Loucy (cell line): ENCODE results near the gene PSME2.

ENCODE experiments used
- H2AFZ ChIP-seq: fragments of 200-600 bp; sonication (generic); 2 replicates; pipeline ENCODE4 v1.6.0; 2016; ENCODE audit warnings: antibody characterized with exemption, mild to moderate bottlenecking, low read length, moderate library complexity
- H3F3A ChIP-seq: fragments of 200-600 bp; 2 replicates; pipeline ENCODE4 v1.6.0; 2016; ENCODE audit warnings: antibody characterized with exemption, low read depth, mild to moderate bottlenecking
- H3K27me3 ChIP-seq: fragments of 200-600 bp; sonication (generic); 2 replicates; pipeline ENCODE4 v1.6.1; 2014; ENCODE audit warnings: low read length, mild to moderate bottlenecking; ENCODE audit not compliant: insufficient read depth, poor library complexity, severe bottlenecking
- H3K36me3 ChIP-seq: fragments of 200-600 bp; sonication (generic); 2 replicates; pipeline ENCODE4 v1.6.1; 2016; ENCODE audit warnings: low read length; ENCODE audit not compliant: insufficient read depth
- H3K4me1 ChIP-seq: fragments of 200-600 bp; sonication (generic); 2 replicates; pipeline ENCODE4 v1.5.1; 2014; ENCODE audit warnings: low read length, mild to moderate bottlenecking; ENCODE audit not compliant: insufficient read depth, poor library complexity, severe bottlenecking
- H3K4me2 ChIP-seq: fragments of 200-600 bp; sonication (generic); 2 replicates; pipeline ENCODE4 v1.6.0; 2014; ENCODE audit warnings: antibody characterized with exemption, low read length, low read depth, mild to moderate bottlenecking; ENCODE audit not compliant: poor library complexity, severe bottlenecking
- H3K4me3 ChIP-seq: fragments of 200-600 bp; sonication (generic); 2 replicates; pipeline ENCODE4 v1.5.1; 2014; ENCODE audit warnings: low read length, mild to moderate bottlenecking, mixed read lengths; ENCODE audit not compliant: poor library complexity, severe bottlenecking
- H3K79me2 ChIP-seq: fragments of 200-600 bp; sonication (generic); 2 replicates; pipeline ENCODE4 v1.6.1; 2014; ENCODE audit warnings: low read length; ENCODE audit not compliant: insufficient read depth
- H3K9ac ChIP-seq: fragments of 200-600 bp; sonication (generic); 2 replicates; pipeline ENCODE4 v1.6.0; 2014; ENCODE audit warnings: mild to moderate bottlenecking, low read depth, low read length, moderate library complexity; ENCODE audit not compliant: poor library complexity, severe bottlenecking
- H3K9me2 ChIP-seq: fragments of 200-600 bp; sonication (generic); replicated peaks from 2 replicates; pipeline ENCODE4 v1.6.1; 2016; ENCODE audit warnings: low read depth, low read length, mixed read lengths
- H3K9me3 ChIP-seq: fragments of 200-600 bp; sonication (generic); 2 replicates; pipeline ENCODE4 v1.6.1; 2014; ENCODE audit warnings: mild to moderate bottlenecking, antibody characterized with exemption, low read length, low read depth; ENCODE audit not compliant: insufficient read depth
- H4K20me1 ChIP-seq: fragments of 200-600 bp; sonication (generic); 2 replicates; pipeline ENCODE4 v1.6.0; 2014; ENCODE audit warnings: antibody characterized with exemption, low read length, mild to moderate bottlenecking; ENCODE audit not compliant: insufficient read depth, poor library complexity, severe bottlenecking
- CTCF ChIP-seq: fragments of 200-600 bp; sonication (generic); conservative IDR thresholded peaks from 2 replicates; pipeline ENCODE4 v1.5.1; 2014; ENCODE audit warnings: mild to moderate bottlenecking, antibody characterized with exemption, low read length
- EZH2phosphoT487 ChIP-seq: fragments of 200-600 bp; IDR thresholded peaks from 2 replicates; pipeline ENCODE4 v1.6.1; 2018; ENCODE audit warnings: antibody characterized with exemption, mild to moderate bottlenecking, moderate library complexity, borderline replicate concordance

The PSME2 gene

GRCh38 chr14:24185026-24185425, 38.6 kb upstream of the PSME2 start:
- H4K20me1 ChIP-seq, result no peaks in the 10 kb centered on the region
- no peak overlapping the region for H3K4me2 ChIP-seq
- TF ChIP-seq EZH2phosphoT487 (no peak), CTCF (no peak)
- H3K9me2 ChIP-seq, result no peaks in the 10 kb centered on the region
- no peaks in the 10 kb centered on the region for H3F3A ChIP-seq
- H3K4me1 ChIP-seq, result peaks cover 11% of the 10 kb centered on the region
- no peaks in the 10 kb centered on the region for H3K79me2 ChIP-seq
- no peak overlapping the region for H3K9ac ChIP-seq
- H2AFZ ChIP-seq, result no peak overlapping the region
- no peaks in the 10 kb centered on the region for H3K27me3 ChIP-seq
- no peak overlapping the region for H3K4me3 ChIP-seq
- peaks cover 4% of the 10 kb centered on the region; the same call in 1 of the 2 replicates for H3K36me3 ChIP-seq
- no peaks in the 10 kb centered on the region for H3K9me3 ChIP-seq

GRCh38 chr14:24184104-24184970, 37.9 kb upstream of the PSME2 start:
- H3K27me3 ChIP-seq, result no peaks in the 10 kb centered on the region

GRCh38 chr14:24183014-24183481, 36.6 kb upstream of the PSME2 start:
- H3K79me2 ChIP-seq, result no peaks in the 10 kb centered on the region
- no peak for TF ChIP-seq CTCF
- no peak for TF ChIP-seq EZH2phosphoT487
- no peaks in the 10 kb centered on the region for H3F3A ChIP-seq
- H2AFZ ChIP-seq, result no peak overlapping the region
- peaks cover 7% of the 10 kb centered on the region; the same call in 1 of the 2 replicates for H3K36me3 ChIP-seq
- H3K9ac ChIP-seq, result no peak overlapping the region
- H3K4me3 ChIP-seq, result no peak overlapping the region
- peaks cover 6% of the 10 kb centered on the region for H3K4me1 ChIP-seq
- no peaks in the 10 kb centered on the region for H3K27me3 ChIP-seq
- H4K20me1 ChIP-seq, result no peaks in the 10 kb centered on the region
- no peak overlapping the region for H3K4me2 ChIP-seq
- H3K9me3 ChIP-seq, result no peaks in the 10 kb centered on the region
- H3K9me2 ChIP-seq, result no peaks in the 10 kb centered on the region

More at GRCh38 chr14:24184104-24184970, 37.9 kb upstream of the PSME2 start:
- Histone ChIP-seq H3K79me2 (no peaks in the 10 kb centered on the region), H3K9me2 (no peaks in the 10 kb centered on the region), H3K9me3 (no peaks in the 10 kb centered on the region), H2AFZ (no peak overlapping the region), H4K20me1 (no peaks in the 10 kb centered on the region), H3F3A (no peaks in the 10 kb centered on the region), H3K9ac (no peak overlapping the region), H3K36me3 (peaks cover 7% of the 10 kb centered on the region; the same call in 1 of the 2 replicates), H3K4me3 (no peak overlapping the region), H3K4me2 (no peak overlapping the region), H3K4me1 (peaks cover 11% of the 10 kb centered on the region)
- no peak for TF ChIP-seq CTCF
- TF ChIP-seq EZH2phosphoT487, result no peak
